DMS79 (cell line): ENCODE measurements around the gene CCND1.
"Not testable (repeated sequence)": the region's sequence is repeated elsewhere in the genome, so short reads cannot be mapped to it uniquely, and the experiment has no call there.

Experiments used
- DNase-seq: peaks from one replicate; lab custom pipeline; 2025; lab: John Stamatoyannopoulos, UW

CCND1 gene

DNA sequence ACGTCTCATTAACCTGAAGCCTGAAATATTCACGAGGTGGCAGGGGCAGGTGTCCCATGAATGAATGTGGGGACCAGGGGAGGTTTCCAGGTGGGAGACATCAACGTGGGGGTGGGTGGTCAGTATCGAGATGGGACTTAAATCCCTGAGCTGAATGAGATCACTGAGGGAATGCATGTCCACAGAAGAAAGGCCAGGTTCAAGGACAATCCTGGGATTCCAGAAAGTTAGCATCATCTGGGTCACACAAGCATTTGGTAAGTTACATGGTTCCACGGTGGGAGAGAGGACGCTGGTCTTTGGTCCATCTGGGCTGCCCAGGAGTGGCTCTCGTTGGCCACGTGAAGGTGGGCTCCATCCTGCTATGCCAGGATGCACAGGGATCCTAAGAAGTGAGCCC is 22.7 kb upstream of the CCND1 start:
- no peak for DNase-seq

DNA sequence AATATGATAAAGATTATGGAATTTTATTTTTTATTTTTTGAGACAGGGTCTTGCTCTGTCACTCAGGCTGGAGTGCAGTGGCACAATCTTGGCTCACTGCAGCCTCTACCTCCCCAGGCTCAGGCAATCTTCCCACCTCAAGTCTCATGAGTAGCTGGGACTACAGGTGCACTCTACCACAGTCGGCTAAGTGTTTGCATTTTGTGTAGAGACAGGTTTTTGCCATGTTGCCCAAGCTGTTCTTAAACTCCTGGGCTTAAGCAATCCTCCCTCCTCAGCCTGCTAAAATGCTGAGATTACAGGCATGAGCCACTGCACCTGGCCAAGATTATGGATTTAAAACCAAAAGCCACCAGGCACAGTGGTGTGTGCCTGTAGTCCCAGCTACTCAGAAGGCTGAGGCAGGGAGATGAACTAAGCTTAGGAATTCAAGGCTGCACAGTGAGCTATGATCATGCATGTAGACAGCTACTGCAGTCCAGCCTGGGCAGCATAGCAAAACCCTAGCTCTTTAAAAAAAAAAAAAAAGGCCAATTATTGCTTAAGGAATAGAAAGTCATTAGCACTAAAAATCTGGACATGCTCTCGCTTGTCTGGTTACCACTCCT is 20.2 kb upstream of the CCND1 start:
- no peak for DNase-seq

DNA sequence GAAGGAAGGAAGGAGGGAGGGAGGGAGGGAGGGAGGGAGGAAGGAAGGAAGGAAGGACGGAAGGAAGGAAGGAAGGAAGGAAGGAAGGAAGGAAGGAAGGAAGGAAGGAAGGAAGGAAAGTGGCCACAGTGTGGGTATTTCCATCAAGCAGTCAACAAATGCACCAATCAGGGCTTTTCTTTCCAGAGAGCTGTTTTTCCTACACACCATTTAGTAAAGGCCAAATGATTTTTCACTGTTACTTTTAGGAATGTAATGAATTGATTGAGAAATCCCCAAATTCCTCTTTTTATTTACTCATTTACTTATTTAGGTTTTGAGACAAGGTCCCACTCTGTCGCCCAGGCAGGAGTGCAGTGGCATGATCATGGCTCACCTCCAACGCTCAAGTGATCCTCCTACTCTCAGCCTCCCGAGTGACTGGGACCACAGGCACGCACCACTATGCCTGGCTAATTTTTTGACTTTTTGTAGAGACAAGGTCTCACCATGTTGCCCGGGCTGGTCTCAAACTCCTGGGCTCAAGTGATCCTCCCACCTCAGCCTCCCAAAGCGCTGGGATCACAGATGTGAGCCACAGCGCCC is 18.8 kb upstream of the CCND1 start:
- not testable (repeated sequence) for DNase-seq

- DNase-seq = no peak
Measured at GRCh38 chr11:69624293-69624692, 16.7 kb upstream of the CCND1 start.

GRCh38 chr11:69625476-69625875 is 15.5 kb upstream of the CCND1 start:
- DNase-seq = no peak

DNA sequence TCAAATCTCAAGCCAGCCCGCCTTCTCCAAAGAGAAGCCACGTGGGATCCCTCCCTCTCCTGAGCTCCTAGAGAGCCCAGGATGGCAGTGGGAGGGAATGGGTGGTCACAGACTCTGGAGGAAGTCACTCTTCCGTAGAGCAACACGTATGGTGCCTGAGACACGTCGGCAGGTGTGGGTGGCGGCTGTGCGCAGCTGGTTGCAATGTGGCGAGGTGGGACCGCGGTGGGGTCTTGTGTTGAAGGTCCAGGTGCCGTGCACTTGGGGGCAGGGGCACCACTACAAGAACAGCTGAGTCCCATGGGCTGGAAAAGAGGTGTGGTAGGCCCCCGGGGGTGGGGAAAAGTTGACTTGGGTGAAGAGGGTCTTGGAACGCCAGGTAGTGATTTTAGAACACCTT is 13.4 kb upstream of the CCND1 start:
- no peak for DNase-seq

DNA sequence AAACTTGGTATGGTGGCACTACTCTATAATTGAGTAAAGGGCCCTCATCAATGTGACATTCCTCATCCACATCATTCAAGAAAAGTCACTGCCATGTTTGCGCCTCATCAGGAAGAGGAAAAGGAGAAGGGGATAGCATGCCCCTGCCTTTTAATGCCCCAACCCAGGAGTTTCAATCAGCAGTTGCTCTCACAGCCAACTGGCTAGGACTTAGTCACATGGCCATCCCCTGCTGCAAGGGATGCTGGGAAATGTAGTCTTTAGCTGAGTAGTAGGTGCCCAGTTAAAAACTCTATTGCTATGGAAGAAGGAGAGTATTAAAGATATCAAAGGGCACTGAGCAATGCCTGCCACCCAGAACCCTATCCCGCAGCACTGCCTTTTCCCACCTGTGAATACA is 10.9 kb upstream of the CCND1 start:
- no peak for DNase-seq

GRCh38 chr11:69630424-69630823 is 10.5 kb upstream of the CCND1 start:
- DNase-seq = no peak

DNA sequence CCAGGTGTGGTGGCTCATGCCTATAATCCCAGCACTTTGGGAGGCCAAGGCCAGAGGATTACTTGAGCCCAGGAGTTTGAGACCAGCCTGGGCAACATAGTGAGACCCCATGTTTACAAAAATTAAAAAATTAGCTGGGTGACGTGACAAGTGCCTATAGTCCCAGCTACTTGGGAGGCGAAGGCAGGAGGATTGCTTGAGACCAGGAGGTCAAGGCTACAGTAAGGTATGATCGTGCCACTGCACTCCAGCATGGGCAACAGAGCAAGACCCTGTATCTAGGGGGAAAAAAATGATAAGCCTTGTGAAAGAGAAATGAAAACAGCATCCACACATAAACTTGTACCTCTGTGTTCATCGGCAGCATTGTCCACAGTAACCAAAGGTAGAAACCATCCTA is 8.1 kb upstream of the CCND1 start:
- DNase-seq = no peak

GRCh38 chr11:69634069-69634468 is 6.9 kb upstream of the CCND1 start:
- no peak for DNase-seq

GRCh38 chr11:69634590-69634989 is 6.4 kb upstream of the CCND1 start:
- DNase-seq = no peak

DNA sequence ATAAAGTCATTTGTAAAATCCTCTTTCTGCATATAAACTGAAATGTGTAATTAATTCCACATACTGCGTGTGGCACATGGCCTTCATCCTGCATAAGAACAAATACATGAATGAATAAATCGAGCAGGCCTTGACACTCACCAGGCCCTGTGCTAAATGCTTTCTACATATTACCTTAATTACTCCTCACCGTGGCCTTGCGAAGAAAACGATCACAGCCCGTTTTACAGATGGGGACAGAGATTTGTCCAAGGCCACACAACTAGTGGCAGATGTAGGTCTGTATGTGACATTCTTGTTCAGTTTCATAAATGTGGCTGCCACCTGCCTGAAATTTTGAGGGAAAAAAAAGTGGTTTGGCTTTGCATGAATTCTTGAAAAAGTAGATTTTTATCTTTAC is 5.8 kb upstream of the CCND1 start:
- no peak for DNase-seq

GRCh38 chr11:69635804-69636511 is 5.0 kb upstream of the CCND1 start:
- DNase-seq = no peak

DNA sequence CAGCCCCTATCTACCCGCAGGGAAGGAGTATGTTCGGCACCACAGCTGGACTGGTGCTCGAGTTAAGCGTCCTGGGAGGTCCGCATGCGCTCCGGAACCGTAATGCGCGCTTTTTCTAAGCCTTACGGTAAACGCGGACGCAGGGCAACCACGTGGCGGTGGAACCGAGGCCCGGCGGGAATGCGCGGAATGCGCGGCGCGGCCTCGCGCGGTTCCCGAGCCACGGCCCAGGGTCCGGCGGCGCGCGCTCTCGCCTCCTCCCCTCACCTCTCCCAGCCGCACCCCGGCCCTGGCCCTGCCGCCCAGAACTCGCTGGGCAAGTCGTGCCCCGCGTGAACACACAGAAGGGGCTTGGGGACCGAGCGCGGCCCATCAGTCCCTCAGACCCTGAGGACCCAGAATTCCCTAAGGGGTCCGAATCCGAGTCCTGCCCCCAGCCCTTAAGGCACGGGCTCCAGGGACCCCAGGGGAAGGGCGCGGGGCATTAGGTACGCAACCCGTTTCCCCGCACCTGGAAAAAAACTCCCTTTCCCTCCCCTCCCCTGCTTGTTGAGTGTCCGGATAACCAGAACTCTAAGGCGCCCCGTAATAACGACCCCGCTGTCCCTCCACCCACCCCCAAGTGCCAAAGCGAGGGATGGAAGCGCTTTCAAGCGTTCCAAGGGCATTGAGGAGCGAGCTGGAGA is 4.3 kb upstream of the CCND1 start:
- no peak for DNase-seq

- no peak for DNase-seq
Measured at GRCh38 chr11:69637198-69637940, 3.6 kb upstream of the CCND1 start.

DNA sequence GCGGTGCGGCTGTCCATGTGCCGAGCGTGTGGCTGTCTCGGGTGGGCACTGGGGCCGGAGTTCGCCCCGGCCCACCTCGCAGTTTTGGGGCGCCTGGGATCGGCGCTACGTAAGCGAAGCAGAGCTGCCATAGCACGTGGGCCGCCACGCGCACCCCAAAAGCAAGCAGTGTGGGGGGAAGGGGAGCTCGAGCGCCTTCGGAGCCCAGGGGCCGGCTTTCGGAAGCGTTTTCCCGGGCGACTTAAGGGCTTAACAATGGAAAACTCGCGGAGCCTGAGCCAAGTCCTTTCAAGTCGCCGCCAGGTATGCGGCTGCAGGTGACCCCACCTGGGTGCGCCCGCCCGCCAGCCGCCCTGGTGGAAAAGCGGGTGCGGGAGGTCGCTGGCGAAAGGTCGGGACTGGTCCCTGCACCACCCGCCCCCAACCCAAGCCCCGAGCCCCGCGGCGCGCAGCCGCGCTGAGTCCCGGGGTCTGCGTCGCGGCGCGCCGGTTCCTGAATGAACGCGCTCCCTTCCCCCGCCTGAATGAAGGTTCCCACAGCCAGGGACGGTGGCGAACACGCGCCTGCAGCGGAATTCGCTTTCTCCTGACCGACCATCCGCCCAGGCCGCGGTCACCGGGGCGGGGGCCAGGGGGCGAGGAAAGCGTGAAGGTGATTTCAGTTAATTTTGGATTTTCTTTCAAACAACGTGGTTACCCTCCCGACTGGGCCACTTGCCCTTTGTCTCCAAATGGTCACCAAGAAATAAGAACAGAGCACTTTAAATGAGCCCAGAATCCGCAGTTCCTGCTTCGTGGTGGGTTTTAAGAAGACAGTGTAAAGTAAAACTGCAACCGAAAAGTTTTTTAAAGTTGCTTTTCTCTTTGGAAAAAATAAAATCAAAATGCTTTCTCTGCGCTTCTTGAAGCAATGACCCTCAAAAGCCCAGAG is 2.8 kb upstream of the CCND1 start:
- no peak for DNase-seq

DNA sequence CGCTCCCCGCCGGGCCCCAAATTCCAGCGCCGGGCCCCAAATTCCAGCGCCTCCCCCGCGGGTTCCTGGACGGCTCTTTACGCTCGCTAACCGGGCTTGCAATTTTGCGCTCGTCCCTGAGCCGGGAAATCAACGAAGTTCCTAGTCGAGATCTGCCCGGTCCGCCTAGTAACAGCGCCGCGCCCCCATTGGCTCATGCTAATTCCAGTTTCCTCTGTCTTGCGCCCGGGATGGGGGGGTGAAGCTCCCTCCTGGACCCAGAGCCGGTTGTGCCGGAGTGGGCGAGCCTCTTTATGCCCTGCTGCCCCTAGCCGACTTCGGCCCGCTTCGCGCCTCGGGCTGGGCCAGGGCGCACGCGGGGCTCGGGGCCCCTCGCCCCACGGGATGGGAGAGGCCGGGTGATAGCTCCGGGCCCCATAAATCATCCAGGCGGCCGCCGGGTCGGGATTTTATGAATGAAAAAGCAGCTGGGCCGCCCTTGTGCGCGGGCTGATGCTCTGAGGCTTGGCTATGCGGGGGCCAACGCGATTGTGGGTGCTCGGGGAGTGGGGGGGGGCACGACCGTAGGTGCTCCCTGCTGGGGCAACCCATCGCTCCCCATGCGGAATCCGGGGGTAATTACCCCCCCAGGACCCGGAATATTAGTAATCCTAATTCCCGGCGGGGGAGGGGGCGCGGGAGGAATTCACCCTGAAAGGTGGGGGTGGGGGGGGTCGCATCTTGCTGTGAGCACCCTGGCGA is 1.8 kb upstream of the CCND1 start:
- DNase-seq = no peak

DNA sequence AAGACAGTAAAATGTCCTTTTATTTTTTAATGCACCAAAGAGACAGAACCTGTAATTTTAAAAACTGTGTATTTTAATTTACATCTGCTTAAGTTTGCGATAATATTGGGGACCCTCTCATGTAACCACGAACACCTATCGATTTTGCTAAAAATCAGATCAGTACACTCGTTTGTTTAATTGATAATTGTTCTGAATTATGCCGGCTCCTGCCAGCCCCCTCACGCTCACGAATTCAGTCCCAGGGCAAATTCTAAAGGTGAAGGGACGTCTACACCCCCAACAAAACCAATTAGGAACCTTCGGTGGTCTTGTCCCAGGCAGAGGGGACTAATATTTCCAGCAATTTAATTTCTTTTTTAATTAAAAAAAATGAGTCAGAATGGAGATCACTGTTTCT is 1.1 kb upstream of the CCND1 start:
- no peak for DNase-seq

DNA sequence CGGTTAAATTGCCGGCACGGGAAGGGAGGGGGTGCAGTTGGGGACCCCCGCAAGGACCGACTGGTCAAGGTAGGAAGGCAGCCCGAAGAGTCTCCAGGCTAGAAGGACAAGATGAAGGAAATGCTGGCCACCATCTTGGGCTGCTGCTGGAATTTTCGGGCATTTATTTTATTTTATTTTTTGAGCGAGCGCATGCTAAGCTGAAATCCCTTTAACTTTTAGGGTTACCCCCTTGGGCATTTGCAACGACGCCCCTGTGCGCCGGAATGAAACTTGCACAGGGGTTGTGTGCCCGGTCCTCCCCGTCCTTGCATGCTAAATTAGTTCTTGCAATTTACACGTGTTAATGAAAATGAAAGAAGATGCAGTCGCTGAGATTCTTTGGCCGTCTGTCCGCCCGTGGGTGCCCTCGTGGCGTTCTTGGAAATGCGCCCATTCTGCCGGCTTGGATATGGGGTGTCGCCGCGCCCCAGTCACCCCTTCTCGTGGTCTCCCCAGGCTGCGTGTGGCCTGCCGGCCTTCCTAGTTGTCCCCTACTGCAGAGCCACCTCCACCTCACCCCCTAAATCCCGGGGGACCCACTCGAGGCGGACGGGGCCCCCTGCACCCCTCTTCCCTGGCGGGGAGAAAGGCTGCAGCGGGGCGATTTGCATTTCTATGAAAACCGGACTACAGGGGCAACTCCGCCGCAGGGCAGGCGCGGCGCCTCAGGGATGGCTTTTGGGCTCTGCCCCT is 529 bp upstream of the CCND1 start:
- no peak for DNase-seq
